ENCODE measurements around the gene PITX1.

The PITX1 gene

DNA sequence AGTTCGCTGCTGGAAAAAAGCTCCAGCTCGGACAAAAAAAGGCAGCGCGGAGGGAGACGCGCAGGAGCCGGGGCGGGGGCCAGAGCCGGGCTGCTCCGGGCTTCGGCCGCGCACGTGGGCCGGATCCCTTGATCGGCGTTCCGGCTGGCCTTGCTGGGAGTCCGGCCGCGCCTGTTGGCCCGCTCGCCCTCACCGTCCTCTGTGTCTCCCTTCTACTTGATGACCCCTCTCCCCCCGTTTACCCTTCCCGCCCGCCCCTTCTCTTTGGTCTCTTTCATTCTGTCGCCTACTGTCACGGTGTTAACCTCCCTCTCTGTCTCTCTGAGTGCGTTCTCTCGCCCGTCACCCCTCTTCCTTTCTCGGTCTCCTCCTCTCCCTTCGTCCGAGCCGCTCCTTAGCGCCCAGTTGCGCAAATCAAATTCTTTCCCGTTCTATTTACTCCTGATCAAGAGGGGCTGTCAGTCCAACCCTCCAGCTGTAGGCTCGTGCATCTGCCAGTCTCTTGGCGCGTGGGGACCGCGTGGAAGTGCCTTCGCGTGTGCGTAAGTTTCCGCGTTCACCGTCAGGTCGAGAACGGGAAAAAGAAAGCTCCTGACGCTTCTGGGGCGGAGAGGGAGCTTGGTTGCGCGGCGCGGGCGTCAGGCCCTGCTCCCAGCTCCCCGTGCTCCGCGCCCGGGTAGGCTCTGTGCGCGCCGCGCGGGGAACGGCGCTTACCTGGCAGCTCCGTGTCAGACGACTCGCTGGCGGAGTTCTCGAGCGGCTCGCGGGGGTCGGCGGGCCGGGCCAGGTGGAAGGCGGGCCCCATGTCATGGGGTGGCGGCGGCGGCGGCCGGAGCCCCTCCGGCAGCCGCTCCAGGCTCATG lies 798 bp downstream of the PITX1 start:
- H3K27ac ChIP-seq (ENCODE audit: low read depth, low read length): no peak overlapping the region
- peak overlapping the region; percentile 47 for H3K4me3 ChIP-seq (ENCODE audit: low read depth, low read length)
- H3K9me3 ChIP-seq (ENCODE audit: control insufficient read depth, insufficient read depth, low read length): no peaks in the 10 kb centered on the region
- peaks cover 98% of the 10 kb centered on the region for H3K27me3 ChIP-seq (ENCODE audit: control insufficient read depth, insufficient read depth, low read length)
- H3K9ac ChIP-seq (ENCODE audit: low read depth, low read length): no peak overlapping the region
- peaks cover 26% of the 10 kb centered on the region for H3K4me1 ChIP-seq (ENCODE audit: control insufficient read depth, insufficient read depth, low read length)
- no peaks in the 10 kb centered on the region for H3K36me3 ChIP-seq (ENCODE audit: control insufficient read depth, insufficient read depth, low read length)

GRCh38 chr5:135032695-135032998 lies 1.4 kb downstream of the PITX1 start:
- no peaks in the 10 kb centered on the region for H3K36me3 ChIP-seq (ENCODE audit: control insufficient read depth, insufficient read depth, low read length)
- peaks cover 26% of the 10 kb centered on the region for H3K4me1 ChIP-seq (ENCODE audit: control insufficient read depth, insufficient read depth, low read length)
- no peak overlapping the region for H3K9ac ChIP-seq (ENCODE audit: low read depth, low read length)
- H3K27me3 ChIP-seq (ENCODE audit: control insufficient read depth, insufficient read depth, low read length): peaks cover 98% of the 10 kb centered on the region
- H3K4me3 ChIP-seq (ENCODE audit: low read depth, low read length): no peak overlapping the region
- no peak overlapping the region for H3K27ac ChIP-seq (ENCODE audit: low read depth, low read length)
- no peaks in the 10 kb centered on the region for H3K9me3 ChIP-seq (ENCODE audit: control insufficient read depth, insufficient read depth, low read length)

- H3K27ac ChIP-seq (ENCODE audit: low read depth, low read length): no peak overlapping the region
- peaks cover 98% of the 10 kb centered on the region for H3K27me3 ChIP-seq (ENCODE audit: control insufficient read depth, insufficient read depth, low read length)
- peaks cover 26% of the 10 kb centered on the region for H3K4me1 ChIP-seq (ENCODE audit: control insufficient read depth, insufficient read depth, low read length)
- no peak overlapping the region for H3K9ac ChIP-seq (ENCODE audit: low read depth, low read length)
- no peaks in the 10 kb centered on the region for H3K36me3 ChIP-seq (ENCODE audit: control insufficient read depth, insufficient read depth, low read length)
- H3K9me3 ChIP-seq (ENCODE audit: control insufficient read depth, insufficient read depth, low read length): no peaks in the 10 kb centered on the region
- no peak overlapping the region; the same call in 1 of the 2 replicates for H3K4me3 ChIP-seq (ENCODE audit: low read depth, low read length)
Observed at GRCh38 chr5:135031813-135032694, 2.0 kb downstream of the PITX1 start.

DNA sequence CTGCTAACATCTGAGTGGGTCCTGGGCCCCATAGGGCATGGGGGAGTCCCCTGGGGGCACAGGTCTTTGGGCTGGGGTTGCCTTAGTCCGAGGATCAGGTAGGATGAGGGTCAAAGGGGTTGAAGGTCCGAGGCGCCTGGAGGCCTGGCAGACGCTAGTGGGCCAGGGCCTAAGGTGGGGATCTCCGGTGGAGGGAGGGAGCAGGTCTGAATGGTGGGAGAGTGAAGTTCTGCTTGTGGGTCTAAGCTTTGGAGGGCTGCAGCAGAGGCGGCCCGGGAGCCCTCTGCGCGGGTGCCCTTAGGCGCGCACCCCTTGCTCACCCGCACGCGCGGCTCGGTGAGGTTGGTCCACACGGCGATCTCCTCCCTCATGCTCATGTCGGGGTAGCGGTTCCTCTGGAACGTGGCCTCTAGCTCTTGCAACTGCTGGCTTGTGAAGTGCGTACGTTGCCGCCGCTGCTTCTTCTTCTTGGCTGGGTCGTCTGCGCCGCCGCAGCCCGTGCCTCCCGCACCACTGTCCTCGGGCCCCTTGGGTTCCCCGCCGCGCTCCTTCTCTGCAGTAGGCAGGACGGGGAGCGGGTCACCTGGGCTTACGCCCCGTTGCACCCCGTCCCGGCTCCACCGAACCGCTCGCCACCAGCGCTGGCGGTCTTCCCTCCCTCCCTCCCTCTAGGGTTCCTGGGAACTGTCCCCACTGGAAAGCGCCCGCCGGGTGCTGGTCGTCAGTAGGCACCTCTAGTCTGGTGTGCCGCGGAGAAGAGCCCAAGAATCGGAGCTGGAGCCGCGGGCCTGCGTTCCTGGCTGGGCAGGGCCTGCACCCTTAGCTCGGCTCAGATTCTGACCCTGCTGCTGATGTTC lies 2.8 kb downstream of the PITX1 start:
- peaks cover 26% of the 10 kb centered on the region for H3K4me1 ChIP-seq (ENCODE audit: control insufficient read depth, insufficient read depth, low read length)
- no peak overlapping the region for H3K9ac ChIP-seq (ENCODE audit: low read depth, low read length)
- peak overlapping the region; percentile 43; the same call in 1 of the 2 replicates for H3K4me3 ChIP-seq (ENCODE audit: low read depth, low read length)
- peaks cover 98% of the 10 kb centered on the region for H3K27me3 ChIP-seq (ENCODE audit: control insufficient read depth, insufficient read depth, low read length)
- H3K9me3 ChIP-seq (ENCODE audit: control insufficient read depth, insufficient read depth, low read length): no peaks in the 10 kb centered on the region
- H3K36me3 ChIP-seq (ENCODE audit: control insufficient read depth, insufficient read depth, low read length): no peaks in the 10 kb centered on the region
- H3K27ac ChIP-seq (ENCODE audit: low read depth, low read length): no peak overlapping the region

DNA sequence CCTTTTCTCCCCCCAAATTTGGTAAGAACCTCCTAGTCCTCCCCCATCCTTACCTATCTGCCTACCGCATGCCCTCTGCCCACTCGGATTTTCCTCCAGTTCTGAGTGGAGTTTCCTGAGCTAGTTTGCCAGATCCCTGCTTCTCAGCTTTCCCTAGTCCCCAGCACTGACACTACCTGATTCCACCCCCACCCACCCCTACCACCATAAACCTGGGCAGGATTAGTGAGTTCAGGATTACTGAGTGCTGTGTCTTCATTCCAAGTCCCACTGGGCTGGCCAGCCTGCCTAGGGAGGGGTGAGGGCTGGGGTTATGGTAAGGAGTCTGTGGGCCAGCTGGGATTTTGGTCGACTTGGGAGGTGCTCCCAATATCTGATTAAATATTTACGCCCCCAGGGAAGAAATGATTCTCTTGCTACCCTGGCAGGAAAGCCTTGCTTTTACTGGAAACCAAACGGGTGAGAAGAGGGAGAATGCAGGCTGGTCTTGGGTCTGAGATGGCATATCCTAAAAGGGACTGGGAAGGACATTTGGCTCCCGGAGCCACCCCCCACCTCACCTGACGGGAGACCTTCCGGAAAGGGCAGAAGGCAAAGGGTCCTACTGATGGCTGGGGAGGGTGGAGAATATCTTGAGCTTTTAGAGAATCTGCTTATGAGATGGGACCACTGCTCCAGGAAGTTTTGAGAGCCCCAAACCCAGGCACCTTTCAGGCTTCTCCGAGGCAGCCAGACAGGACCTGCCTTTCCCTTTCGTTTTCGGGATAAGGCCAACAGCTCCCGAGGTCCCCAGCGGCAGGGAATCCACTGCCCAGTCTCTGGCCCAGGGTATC lies 3.7 kb downstream of the PITX1 start:
- peak overlapping the region; percentile 43; the same call in 1 of the 2 replicates for H3K4me3 ChIP-seq (ENCODE audit: low read depth, low read length)
- H3K36me3 ChIP-seq (ENCODE audit: control insufficient read depth, insufficient read depth, low read length): no peaks in the 10 kb centered on the region
- no peaks in the 10 kb centered on the region for H3K9me3 ChIP-seq (ENCODE audit: control insufficient read depth, insufficient read depth, low read length)
- H3K27ac ChIP-seq (ENCODE audit: low read depth, low read length): no peak overlapping the region
- H3K4me1 ChIP-seq (ENCODE audit: control insufficient read depth, insufficient read depth, low read length): peaks cover 26% of the 10 kb centered on the region
- H3K27me3 ChIP-seq (ENCODE audit: control insufficient read depth, insufficient read depth, low read length): peaks cover 98% of the 10 kb centered on the region
- H3K9ac ChIP-seq (ENCODE audit: low read depth, low read length): no peak overlapping the region

DNA sequence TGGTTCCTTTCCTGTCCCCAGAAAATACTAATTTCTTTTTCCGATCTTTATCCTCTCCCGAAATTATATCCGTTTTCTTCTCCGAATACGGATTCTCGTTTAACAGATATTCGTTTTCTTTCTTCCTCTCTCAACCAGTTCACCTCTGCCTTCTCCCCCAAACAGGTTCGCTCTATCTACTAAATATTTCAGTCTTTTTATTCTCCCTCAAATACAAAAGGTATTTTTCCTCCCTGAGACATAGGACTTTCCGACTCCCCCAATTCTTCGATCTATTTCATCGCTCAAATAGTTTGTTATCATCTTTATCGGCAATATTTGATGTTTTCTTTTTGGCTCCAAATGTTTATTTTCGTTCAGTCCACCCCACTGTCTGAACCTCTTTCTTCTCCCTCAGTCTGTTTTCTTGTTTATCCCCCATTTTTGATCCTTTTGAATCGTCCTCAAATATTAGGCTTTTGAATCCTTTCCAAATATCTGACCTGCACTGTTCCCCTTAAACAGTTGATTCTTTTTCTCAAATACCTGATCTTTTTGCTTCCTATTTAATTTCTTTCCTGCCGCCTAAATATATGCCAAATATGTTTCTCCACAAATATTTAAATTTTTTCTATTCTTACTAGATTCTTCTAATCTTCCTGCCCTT lies 4.4 kb downstream of the PITX1 start:
- Histone ChIP-seq H3K9ac (ENCODE audit: low read depth, low read length) (no peak overlapping the region), H3K27ac (ENCODE audit: low read depth, low read length) (no peak overlapping the region), H3K9me3 (ENCODE audit: control insufficient read depth, insufficient read depth, low read length) (no peaks in the 10 kb centered on the region), H3K4me3 (ENCODE audit: low read depth, low read length) (no peak overlapping the region; the same call in 1 of the 2 replicates), H3K36me3 (ENCODE audit: control insufficient read depth, insufficient read depth, low read length) (no peaks in the 10 kb centered on the region), H3K4me1 (ENCODE audit: control insufficient read depth, insufficient read depth, low read length) (peaks cover 21% of the 10 kb centered on the region), H3K27me3 (ENCODE audit: control insufficient read depth, insufficient read depth, low read length) (peaks cover 98% of the 10 kb centered on the region)

- no peak overlapping the region for H3K9ac ChIP-seq (ENCODE audit: low read depth, low read length)
- no peak overlapping the region for H3K27ac ChIP-seq (ENCODE audit: low read depth, low read length)
Observed at GRCh38 chr5:135028791-135029476, 5.1 kb downstream of the PITX1 start.

DNA sequence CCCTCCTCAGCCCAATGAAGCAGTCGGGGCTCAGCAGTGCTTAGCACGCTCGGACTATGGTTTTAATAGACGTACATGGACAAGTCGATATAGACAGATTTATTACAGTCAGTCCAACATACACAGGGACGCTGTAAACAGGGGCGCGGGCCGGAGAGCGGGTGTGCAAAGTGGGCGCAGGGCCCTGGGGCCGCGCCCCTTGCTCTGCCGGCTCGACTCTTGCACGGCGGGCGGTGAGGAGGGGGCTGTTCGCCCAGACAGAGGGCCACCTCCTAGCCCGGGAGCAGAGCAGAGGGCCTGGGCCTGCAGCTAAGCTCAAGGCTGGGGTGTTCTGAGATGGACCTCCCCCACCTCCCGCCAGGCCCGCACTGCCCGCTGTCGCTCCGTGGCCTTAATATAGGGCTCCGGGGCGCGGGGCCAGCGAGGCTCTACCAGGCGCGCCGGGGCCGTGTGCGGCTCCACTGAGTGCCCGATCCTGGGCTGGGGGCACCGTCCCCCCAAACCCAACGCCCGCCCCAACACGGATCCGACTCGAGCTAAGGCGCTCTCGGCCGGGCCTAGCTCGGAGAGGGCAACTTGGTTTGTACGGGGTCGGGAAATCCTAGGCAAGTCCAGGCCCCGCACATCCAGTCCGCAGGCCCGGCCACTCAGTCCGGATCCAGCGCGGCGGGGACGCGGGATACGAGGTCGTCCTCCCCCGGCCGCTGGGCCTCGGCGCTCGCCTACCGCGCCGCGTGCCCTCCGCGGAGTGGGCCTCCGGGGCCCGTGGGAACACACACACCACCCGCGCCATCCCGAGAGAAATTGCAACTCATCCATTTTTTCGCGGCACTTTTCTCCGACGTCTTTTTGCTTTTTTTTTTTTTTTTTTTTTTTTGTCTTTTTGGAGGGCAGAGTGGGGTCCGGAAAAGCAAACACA lies 6.1 kb downstream of the PITX1 start:
- no peak overlapping the region for H3K9ac ChIP-seq (ENCODE audit: low read depth, low read length)
- H3K36me3 ChIP-seq (ENCODE audit: control insufficient read depth, insufficient read depth, low read length): no peaks in the 10 kb centered on the region
- no peaks in the 10 kb centered on the region for H3K9me3 ChIP-seq (ENCODE audit: control insufficient read depth, insufficient read depth, low read length)
- no peak overlapping the region for H3K27ac ChIP-seq (ENCODE audit: low read depth, low read length)
- peaks cover 17% of the 10 kb centered on the region for H3K4me1 ChIP-seq (ENCODE audit: control insufficient read depth, insufficient read depth, low read length)
- peaks cover 89% of the 10 kb centered on the region for H3K27me3 ChIP-seq (ENCODE audit: control insufficient read depth, insufficient read depth, low read length)
- H3K4me3 ChIP-seq (ENCODE audit: low read depth, low read length): peak overlapping the region; percentile 30; the same call in 1 of the 2 replicates

More at GRCh38 chr5:135028791-135029476, 5.1 kb downstream of the PITX1 start:
- Histone ChIP-seq H3K27me3 (ENCODE audit: control insufficient read depth, insufficient read depth, low read length) (peaks cover 99% of the 10 kb centered on the region), H3K9me3 (ENCODE audit: control insufficient read depth, insufficient read depth, low read length) (no peaks in the 10 kb centered on the region), H3K36me3 (ENCODE audit: control insufficient read depth, insufficient read depth, low read length) (no peaks in the 10 kb centered on the region), H3K4me3 (ENCODE audit: low read depth, low read length) (peak overlapping the region; percentile 37), H3K4me1 (ENCODE audit: control insufficient read depth, insufficient read depth, low read length) (peaks cover 21% of the 10 kb centered on the region)
